Liver (tissue), 3 donors: ENCODE data around the gene DNAJC11.

Experiments
- CTCF ChIP-seq: fragments of 150-350 bp; IDR thresholded peaks from 2 replicates; pipeline ENCODE4 v1.5.1; 2017; ENCODE audit warnings: improper control_type of control experiment, low read depth, low read length; ENCODE audit not compliant: missing input control
- FOXA2 ChIP-seq: IDR thresholded peaks from 2 replicates; pipeline ENCODE4 v1.6.1; 2016; ENCODE audit warnings: antibody characterized with exemption
- MAX ChIP-seq: IDR thresholded peaks from 2 replicates; pipeline ENCODE4 v1.6.1; 2016; ENCODE audit warnings: antibody characterized with exemption
- RAD21 ChIP-seq, 2 donors: IDR thresholded peaks; 2 replicates each; pipeline ENCODE4 v1.6.1; 2016; ENCODE audit warnings: antibody characterized with exemption in 2 of 2, mild to moderate bottlenecking in 2 of 2
- RXRA ChIP-seq, 2 donors: IDR thresholded peaks; 2 replicates each; pipeline ENCODE4 v1.6.1; 2017 to 2018; ENCODE audit warnings: antibody characterized with exemption in 2 of 2, mild to moderate bottlenecking in 1 of 2
- TAF1 ChIP-seq: conservative IDR thresholded peaks from 2 replicates; pipeline ENCODE4 v1.6.1; 2016; ENCODE audit warnings: antibody characterized with exemption, mild to moderate bottlenecking
- ZBTB33 ChIP-seq: IDR thresholded peaks from 2 replicates; pipeline ENCODE4 v1.6.1; 2016; ENCODE audit warnings: antibody characterized with exemption
- donor health status: healthy.
- donor health status: healthy.

- TF ChIP-seq CTCF (no peak), FOXA2 (no peak), MAX (no peak), ZBTB33 (no peak), RXRA (IDR thresholded peaks at IDR 0.05) (no peak), TAF1 (no peak), RAD21 (IDR thresholded peaks at IDR 0.05) (no peak)
Observed at GRCh38 chr1:6645018-6645417, 56.6 kb downstream of the DNAJC11 start.
